GM10266 (cell line): ENCODE data around the gene ATP2B1.
"Not testable (repeated sequence)": the region's sequence is repeated elsewhere in the genome, so short reads cannot be mapped to it uniquely, and the experiment has no call there.

Experiments
- DNase-seq: peaks from one replicate; pipeline ENCODE4 v3.0.0; 2012; ENCODE audit errors: extremely low spot score
- CTCF ChIP-seq: IDR thresholded peaks from 2 replicates; pipeline ENCODE4 v1.5.1; 2012; ENCODE audit warnings: mild to moderate bottlenecking, low read depth; ENCODE audit not compliant: control insufficient read depth, insufficient read depth; ENCODE audit errors: missing control alignments

ATP2B1 gene

GRCh38 chr12:89706551-89706950 is 2.1 kb downstream of the ATP2B1 start:
- no peak for TF ChIP-seq CTCF
- DNase-seq, result no peak

- no peak for DNase-seq
These were observed 4.2 kb downstream of the ATP2B1 start for GRCh38 chr12:89704457-89704856.

GRCh38 chr12:89703768-89704167 is 4.9 kb downstream of the ATP2B1 start:
- no peak for DNase-seq
- no peak for TF ChIP-seq CTCF

More at GRCh38 chr12:89704457-89704856, 4.2 kb downstream of the ATP2B1 start:
- no peak for TF ChIP-seq CTCF

GRCh38 chr12:89702503-89702902 is 6.1 kb downstream of the ATP2B1 start:
- no peak for DNase-seq
- no peak for TF ChIP-seq CTCF

GRCh38 chr12:89701606-89702206 is 6.9 kb downstream of the ATP2B1 start:
- no peak for DNase-seq
- TF ChIP-seq CTCF, result no peak

GRCh38 chr12:89700191-89700810 is 8.3 kb downstream of the ATP2B1 start:
- DNase-seq, result no peak
- no peak for TF ChIP-seq CTCF

GRCh38 chr12:89698607-89699006 is 10.0 kb downstream of the ATP2B1 start:
- no peak for TF ChIP-seq CTCF
- no peak for DNase-seq

GRCh38 chr12:89697728-89698127 is 10.9 kb downstream of the ATP2B1 start:
- not testable (repeated sequence) for DNase-seq
